H1 (cell line): ENCODE measurements around the gene INPP5A. TPM values are rescaled to one million over a fixed set of nuclear protein-coding genes. Genes with fewer than 3 reads are reported as not detected.

ENCODE experiments used
- CTCF ChIA-PET: fragments of 300-600 bp; sonication (Branson Sonifier 250); formaldehyde crosslinking; loops from one replicate; lab custom pipeline; 2021; ENCODE audit not compliant: partially characterized antibody; lab: Charles Lee
- POLR2A ChIA-PET: fragments of 300-600 bp; sonication (Branson Sonifier 250); formaldehyde crosslinking; loops from one replicate; lab custom pipeline; 2021; ENCODE audit warnings: inconsistent platforms; ENCODE audit not compliant: partially characterized antibody; lab: Charles Lee
- DNase-seq, 2 experiments: peaks; one replicate each; pipeline versions ENCODE4 v3.0.0 to v3.0.0-alpha.2; 2010 to 2022; ENCODE audit warnings: low spot score in 2 of 2, low read depth in 1 of 2, mixed read lengths in 1 of 2
- FAIRE-seq: peaks from 2 replicates; lab custom pipeline; 2011; peaks lifted over from hg19 to GRCh38; lab: Jason Lieb, UNC
- H2AFZ ChIP-seq: 2 replicates; pipeline ENCODE4 v1.8.1; 2012; ENCODE audit warnings: low read length, inconsistent platforms
- H2AK5ac ChIP-seq: 2 replicates; pipeline ENCODE4 v1.6.1; 2013; ENCODE audit warnings: low read depth, low read length
- H2BK120ac ChIP-seq: replicated peaks from 2 replicates; pipeline ENCODE3; 2013; ENCODE audit warnings: low read depth, low read length, inconsistent platforms
- H2BK12ac ChIP-seq: 2 replicates; pipeline ENCODE4 v1.6.1; 2013; ENCODE audit warnings: low read depth, low read length
- H2BK15ac ChIP-seq: 2 replicates; pipeline ENCODE4 v1.6.1; 2013; ENCODE audit warnings: low read length
- H2BK20ac ChIP-seq: 2 replicates; pipeline ENCODE4 v1.6.1; 2013; ENCODE audit warnings: low read length
- H2BK5ac ChIP-seq: 2 replicates; pipeline ENCODE4 v1.6.1; 2013; ENCODE audit warnings: low read depth, low read length
- H3K14ac ChIP-seq: 2 replicates; pipeline ENCODE4 v1.6.1; 2013; ENCODE audit warnings: inconsistent platforms; ENCODE audit not compliant: insufficient read length
- H3K18ac ChIP-seq: 2 replicates; pipeline ENCODE4 v1.6.1; 2013; ENCODE audit warnings: low read length; ENCODE audit errors: extremely low read depth
- H3K23ac ChIP-seq: 2 replicates; pipeline ENCODE4 v1.6.1; 2013; ENCODE audit warnings: inconsistent platforms; ENCODE audit not compliant: insufficient read length
- H3K23me2 ChIP-seq: 2 replicates; pipeline ENCODE4 v1.6.1; 2013; ENCODE audit warnings: low read depth, low read length
- H3K27ac ChIP-seq: 2 replicates; pipeline ENCODE4 v1.6.1; 2011; ENCODE audit warnings: low read depth, low read length, inconsistent platforms
- H3K27me3 ChIP-seq, 4 experiments: replicated peaks in 1 of 4; 1 replicate in 1 of 4; 2 replicates in 3 of 4; pipeline versions ENCODE4 v1.6.1 to v1.8.1; 2011 to 2013; ENCODE audit warnings: low read length in 3 of 4, mild to moderate bottlenecking in 3 of 4, inconsistent platforms in 2 of 4, mixed read lengths in 2 of 4, moderate library complexity in 1 of 4; ENCODE audit not compliant: control insufficient read depth in 3 of 4, insufficient read depth in 3 of 4; ENCODE audit errors: extremely low read depth in 1 of 4
- H3K36me3 ChIP-seq, 4 experiments: 2 replicates each; pipeline versions ENCODE4 v1.6.1 to v1.8.1; 2011 to 2013; ENCODE audit warnings: mild to moderate bottlenecking in 4 of 4, low read length in 3 of 4, moderate library complexity in 2 of 4, control low read depth in 1 of 4, inconsistent platforms in 1 of 4; ENCODE audit not compliant: insufficient read depth in 4 of 4, control insufficient read depth in 2 of 4
- H3K4ac ChIP-seq: replicated peaks from 2 replicates; pipeline ENCODE3; 2013; ENCODE audit warnings: low read length, low read depth, mixed read lengths, inconsistent platforms; ENCODE audit not compliant: insufficient read length
- H3K4me1 ChIP-seq, 4 experiments: replicated peaks in 1 of 4; 1 replicate in 1 of 4; 2 replicates in 3 of 4; pipeline versions ENCODE4 v1.6.1 to v1.8.1; 2011 to 2013; ENCODE audit warnings: low read length in 3 of 4, inconsistent platforms in 2 of 4, mixed read lengths in 1 of 4; ENCODE audit not compliant: insufficient read depth in 4 of 4, control insufficient read depth in 3 of 4
- H3K4me2 ChIP-seq, 2 experiments: 2 replicates each; pipeline versions ENCODE4 v1.6.1 to v1.8.1; 2011 to 2013; ENCODE audit warnings: low read depth in 2 of 2, low read length in 2 of 2, control low read depth in 1 of 2, inconsistent platforms in 1 of 2, mild to moderate bottlenecking in 1 of 2; ENCODE audit not compliant: insufficient read depth in 1 of 2
- H3K4me3 ChIP-seq, 4 experiments: fragments of 200-600, 300-600 bp in 1 of 4; sonication (generic), shearing (Covaris generic), sonication (Bioruptor Twin) in 1 of 4; 2 replicates each; pipeline versions ENCODE4 v1.5.1 to v1.8.1; 2011 to 2016; ENCODE audit warnings: low read length in 4 of 4, low read depth in 3 of 4, control low read depth in 2 of 4, inconsistent platforms in 2 of 4, mild to moderate bottlenecking in 2 of 4, mixed read lengths in 1 of 4, moderate library complexity in 1 of 4; ENCODE audit not compliant: insufficient read depth in 2 of 4; ENCODE audit errors: extremely low read depth in 1 of 4
- H3K56ac ChIP-seq: replicated peaks from 2 replicates; pipeline ENCODE3; 2013; ENCODE audit warnings: low read depth, mild to moderate bottlenecking, mixed read lengths, low read length, inconsistent platforms; ENCODE audit not compliant: insufficient read length
- H3K79me1 ChIP-seq: 2 replicates; pipeline ENCODE4 v1.6.1; 2013; ENCODE audit warnings: low read depth, low read length, control low read depth
- H3K79me2 ChIP-seq, 2 experiments: 2 replicates each; pipeline versions ENCODE4 v1.6.1 to v1.8.1; 2012 to 2013; ENCODE audit warnings: low read length in 2 of 2, mild to moderate bottlenecking in 2 of 2, inconsistent platforms in 1 of 2; ENCODE audit not compliant: insufficient read depth in 2 of 2, control insufficient read depth in 1 of 2
- H3K9ac ChIP-seq, 4 experiments: replicated peaks in 1 of 4; 1 replicate in 1 of 4; 2 replicates in 3 of 4; pipeline versions ENCODE4 v1.6.1 to v1.8.1; 2011 to 2013; ENCODE audit warnings: low read depth in 3 of 4, low read length in 3 of 4, control low read depth in 2 of 4, mild to moderate bottlenecking in 2 of 4, moderate library complexity in 2 of 4, inconsistent platforms in 1 of 4; ENCODE audit errors: extremely low read depth in 1 of 4
- H3K9me3 ChIP-seq, 2 experiments: 2 replicates each; pipeline versions ENCODE4 v1.6.1 to v1.8.1; 2012 to 2013; ENCODE audit warnings: mild to moderate bottlenecking in 2 of 2, moderate library complexity in 2 of 2, control low read depth in 1 of 2, inconsistent platforms in 1 of 2, low read depth in 1 of 2, low read length in 1 of 2, mixed read lengths in 1 of 2; ENCODE audit not compliant: insufficient read depth in 2 of 2
- H4K20me1 ChIP-seq, 2 experiments: replicated peaks in 1 of 2; 2 replicates each; pipeline versions ENCODE3 to v1.8.1; 2011 to 2013; ENCODE audit warnings: inconsistent platforms in 2 of 2, low read length in 2 of 2, mild to moderate bottlenecking in 1 of 2; ENCODE audit not compliant: insufficient read depth in 2 of 2, control insufficient read depth in 1 of 2
- H4K5ac ChIP-seq: 2 replicates; pipeline ENCODE4 v1.6.1; 2013; ENCODE audit warnings: low read length, low read depth, mixed read lengths, inconsistent platforms; ENCODE audit not compliant: insufficient read length
- H4K8ac ChIP-seq: 2 replicates; pipeline ENCODE4 v1.8.0; 2013; ENCODE audit warnings: mild to moderate bottlenecking, moderate library complexity, low read length, inconsistent platforms; ENCODE audit not compliant: insufficient read depth; ENCODE audit errors: extremely low read depth
- H4K91ac ChIP-seq: replicated peaks from 2 replicates; pipeline ENCODE3; 2013; ENCODE audit warnings: low read length, mixed read lengths, inconsistent platforms; ENCODE audit not compliant: insufficient read length
- CTBP2 ChIP-seq: IDR thresholded peaks from 2 replicates; pipeline ENCODE4 v1.7.0; 2011; ENCODE audit warnings: borderline replicate concordance, mild to moderate bottlenecking, moderate library complexity, mixed read lengths, low read length; ENCODE audit not compliant: insufficient read depth, insufficient read length
- SAP30 ChIP-seq: fragments of 300-600 bp; sonication (generic); IDR thresholded peaks from 2 replicates; pipeline ENCODE4 v1.7.1; 2012; ENCODE audit warnings: low read length, moderate library complexity, mild to moderate bottlenecking, inconsistent platforms; ENCODE audit not compliant: insufficient read depth, insufficient replicate concordance
- SIN3A ChIP-seq, 2 experiments: IDR thresholded peaks in 1 of 2; conservative IDR thresholded peaks in 1 of 2; 2 replicates each; pipeline ENCODE4 v1.6.1; 2011 to 2012; ENCODE audit warnings: low read length in 2 of 2, improper control_type of control experiment in 1 of 2, low read depth in 1 of 2, mild to moderate bottlenecking in 1 of 2
- TAF7 ChIP-seq: optimal IDR thresholded peaks from 2 replicates; pipeline ENCODE3; 2011; ENCODE audit warnings: low read depth, mild to moderate bottlenecking, inconsistent platforms, low read length, moderate library complexity, borderline replicate concordance
- WGBS, 2 experiments: shearing (Covaris generic) in 1 of 2; methylation state at CpG; one replicate each; pipeline versions ENCODE4 v1.1.6 to v1.1.7; 2013 to 2015; ENCODE audit warnings: low lambda C conversion rate in 2 of 2, mixed read lengths in 2 of 2, inconsistent platforms in 1 of 2, low coverage in 1 of 2, missing lambda C conversion rate in 1 of 2; ENCODE audit not compliant: insufficient replicate concordance in 2 of 2, insufficient coverage in 1 of 2, insufficient read length in 1 of 2; ENCODE audit errors: extremely low coverage in 1 of 2, missing lambda C conversion rate in 1 of 2; 5-methylcytosine and 5-hydroxymethylcytosine counted together
- polyA plus RNA-seq, 7 experiments: library from polyadenylated mRNA; depleted of rRNA in 3 of 7; stranded (reverse) in 5 of 7; unstranded in 2 of 7; fragments of >200 nt in 5 of 7; fragments of 200-250 nt in 2 of 7; gene quantifications; 1 replicate in 5 of 7; 2 replicates in 1 of 7; 4 replicates in 1 of 7; pipeline versions ENCODE4 v1.2.1 to v1.2.3, GENCODE V29; 2011 to 2013; ENCODE audit warnings: missing spikeins in 2 of 7, mixed read lengths in 2 of 7
- total RNA-seq: library from RNA; stranded (reverse); fragmentation: NEBNext Ultra II Directional; extraction: Animal tissue kit (Norgen Biotek cat#: 25700); gene quantifications from 2 replicates; pipeline ENCODE4 v1.2.1, GENCODE V29; 2021

The INPP5A gene
- total and polyA plus RNA-seq, 2 of the 8 experiments (the other 6 are each of a cell fraction or from before 2014, with no cell fraction given): 19.7 to 27.5 TPM

- no peaks in the 10 kb centered on the region; a peak in 2 of 7 replicates for H3K27me3 ChIP-seq
- H3K4me3 ChIP-seq: no peak overlapping the region
- no peak overlapping the region for H3K23ac ChIP-seq
- DNase-seq (no peak), FAIRE-seq (no peak)
- H2BK120ac ChIP-seq: no peak overlapping the region
- no peaks in the 10 kb centered on the region for H3K36me3 ChIP-seq
- ChIA-PET CTCF (interaction anchor here (0.8 kb wide), 1 partner anchor 72 kb away, joined by 3 read pairs; no protein-coding TSS in a partner anchor), POLR2A (interaction anchor here (0.6 kb wide), 1 partner anchor 354 kb away, joined by 3 read pairs; no protein-coding TSS in a partner anchor)
- no peak overlapping the region for H2AK5ac ChIP-seq
- H4K5ac ChIP-seq: no peak overlapping the region
- no peak overlapping the region for H3K9ac ChIP-seq
- H3K4ac ChIP-seq: no peak overlapping the region
- H4K8ac ChIP-seq: no peak overlapping the region
- no peak overlapping the region for H4K91ac ChIP-seq
- peaks cover 0 to 42% of the 10 kb centered on the region in 2 experiments; a peak in 2 of 4 replicates for H3K79me2 ChIP-seq
- peaks cover 3 to 25% of the 10 kb centered on the region in 2 experiments for H4K20me1 ChIP-seq
- no peak overlapping the region for H2BK20ac ChIP-seq
- H3K23me2 ChIP-seq: no peaks in the 10 kb centered on the region
- no peaks in the 10 kb centered on the region for H3K9me3 ChIP-seq
- peaks cover 0 to 22% (median 14%) of the 10 kb centered on the region in 4 experiments; a peak in 6 of 7 replicates for H3K4me1 ChIP-seq
- no peak overlapping the region for H2BK15ac ChIP-seq
- H2BK5ac ChIP-seq: no peak overlapping the region
- H2BK12ac ChIP-seq: no peak overlapping the region
- H3K79me1 ChIP-seq: peaks cover 19% of the 10 kb centered on the region
- 85% methylated on average over 33 of the region's 35 CpGs; no CpG with 5 or more reads in 1 of the 2 experiments for WGBS, 2 experiments
- H3K18ac ChIP-seq: no peak overlapping the region
- no peak overlapping the region for H3K27ac ChIP-seq
- H2AFZ ChIP-seq: no peak overlapping the region
- H3K14ac ChIP-seq: no peak overlapping the region
- no peak overlapping the region for H3K4me2 ChIP-seq
- H3K56ac ChIP-seq: no peak overlapping the region
- TF ChIP-seq SAP30: no peak
- no peak for TF ChIP-seq SIN3A (conservative IDR thresholded peaks at IDR 0.05 in 1 of 2, IDR thresholded peaks at IDR 0.05 in 1 of 2; ENCODE audit: low read depth in 1 of 2, low read length in 2 of 2)
- TF ChIP-seq TAF7: no peak
- TF ChIP-seq CTBP2: no peak
Observed at GRCh38 chr10:132544744-132545658, 7.4 kb downstream of the INPP5A start.
